K562 (cell line): ENCODE results near the gene HOXB5. TPM values are rescaled to one million over a fixed set of nuclear protein-coding genes. Genes with fewer than 3 reads are reported as not detected.

Experiments used
- FIP1L1 ChIP-seq: fragments of 200-400 bp; formaldehyde crosslinking; IDR thresholded peaks from 2 replicates; pipeline ENCODE4 v1.6.1; 2018; ENCODE audit warnings: mild to moderate bottlenecking, low read depth, low read length; ENCODE audit not compliant: poor library complexity, severe bottlenecking
- FOS ChIP-seq: IDR thresholded peaks from 3 replicates; pipeline ENCODE4 v1.6.1; 2011; ENCODE audit not compliant: insufficient read length; ENCODE audit errors: extremely low read depth
- FOXP1 ChIP-seq: sonication (generic); formaldehyde crosslinking; IDR thresholded peaks from 2 replicates; pipeline ENCODE4 v1.8.0; 2022; ENCODE audit warnings: mild to moderate bottlenecking, missing genetic modification reagents
- POLR2AphosphoS2 ChIP-seq: IDR thresholded peaks from 2 replicates; pipeline ENCODE4 v1.6.1; 2012; ENCODE audit warnings: low read length, improper control_type of control experiment
- SMARCA5 ChIP-seq: fragments of 450-650 bp; IDR thresholded peaks from 2 replicates; pipeline ENCODE4 v1.6.1; 2016
- TAF7 ChIP-seq: fragments of 450-650 bp; IDR thresholded peaks from 2 replicates; pipeline ENCODE4 v1.6.1; 2016; ENCODE audit warnings: missing genetic modification characterization, missing compliant biosample characterization
- TFAM ChIP-seq: fragments of 250-450 bp; sonication (Bioruptor Pico); conservative IDR thresholded peaks from 2 replicates; pipeline ENCODE4 v1.5.0; 2021; ENCODE audit warnings: mild to moderate bottlenecking, moderate library complexity
- YBX1 ChIP-seq: fragments of 450-650 bp; IDR thresholded peaks from 2 replicates; pipeline ENCODE4 v1.7.1; 2016; ENCODE audit warnings: mild to moderate bottlenecking
- ZNF717 ChIP-seq: fragments of 250-450 bp; sonication (Bioruptor Pico); IDR thresholded peaks from 2 replicates; pipeline ENCODE4 v1.5.0; 2021
- polyA plus RNA-seq, 8 experiments: library from polyadenylated mRNA; depleted of rRNA in 4 of 8; stranded (reverse) in 5 of 8; unstranded in 3 of 8; fragments of >200 nt; fragmentation: Nextera tagmentation in 2 of 8; fragmentation: Illumina TruSeq in 1 of 8; extraction: Ambion mirVana in 2 of 8; extraction: Trizol in 1 of 8; gene quantifications; 2 replicates each; pipeline versions ENCODE4 v1.2.1 to v1.2.3, GENCODE V29; 2011 to 2014; ENCODE audit warnings: inconsistent platforms in 1 of 8, missing spikeins in 1 of 8
- total RNA-seq, 7 experiments: library from RNA; depleted of rRNA in 6 of 7; stranded (reverse); fragments of >200 nt in 6 of 7; fragmentation: Illumina TruSeq in 2 of 7; extraction: Trizol in 2 of 7; gene quantifications; 2 replicates each; pipeline versions ENCODE4 v1.2.1 to v1.2.3, GENCODE V29; 2011 to 2021; ENCODE audit warnings: low replicate concordance in 1 of 7
- TF ChIP-seq, protein P1 (sequence below): sonication (generic); formaldehyde crosslinking; IDR thresholded peaks from 2 replicates; pipeline ENCODE4 v1.8.0; 2022; ENCODE audit warnings: missing genetic modification reagents, mild to moderate bottlenecking, moderate library complexity, borderline replicate concordance
- TF ChIP-seq, protein P2 (sequence below): fragments of 450-650 bp; IDR thresholded peaks from 2 replicates; pipeline ENCODE4 v1.6.1; 2016
- TF ChIP-seq, protein P3 (sequence below), 2 experiments: IDR thresholded peaks; 2 replicates each; pipeline ENCODE4 v1.6.1; 2012; ENCODE audit warnings: improper control_type of control experiment in 2 of 2, low read depth in 2 of 2, low read length in 2 of 2, borderline replicate concordance in 1 of 2
- TF ChIP-seq, protein P4 (sequence below): fragments of 450-650 bp; IDR thresholded peaks from 2 replicates; pipeline ENCODE4 v1.6.1; 2018; ENCODE audit warnings: mild to moderate bottlenecking, low read depth; ENCODE audit not compliant: partially characterized antibody
- TF ChIP-seq, protein P5 (sequence below): fragments of 250-450 bp; sonication (Bioruptor Pico); IDR thresholded peaks from 2 replicates; pipeline ENCODE4 v1.8.0; 2021; ENCODE audit warnings: moderate library complexity, mild to moderate bottlenecking, inconsistent platforms
- TF ChIP-seq, protein P6 (sequence below): sonication (generic); formaldehyde crosslinking; IDR thresholded peaks from 2 replicates; pipeline ENCODE4 v1.9.0; 2022; ENCODE audit warnings: mild to moderate bottlenecking, missing genetic modification reagents
- TF ChIP-seq, protein P7 (sequence below): fragments of 450-650 bp; formaldehyde crosslinking; IDR thresholded peaks from 2 replicates; pipeline ENCODE4 v1.4.0; 2020; ENCODE audit warnings: mild to moderate bottlenecking, moderate library complexity

HOXB5 gene
- total and polyA plus RNA-seq, 9 of the 15 experiments (the other 6 are each of a cell fraction or from before 2014, with no cell fraction given) = 0.24 to 2.7 (median 0.65) TPM

DNA sequence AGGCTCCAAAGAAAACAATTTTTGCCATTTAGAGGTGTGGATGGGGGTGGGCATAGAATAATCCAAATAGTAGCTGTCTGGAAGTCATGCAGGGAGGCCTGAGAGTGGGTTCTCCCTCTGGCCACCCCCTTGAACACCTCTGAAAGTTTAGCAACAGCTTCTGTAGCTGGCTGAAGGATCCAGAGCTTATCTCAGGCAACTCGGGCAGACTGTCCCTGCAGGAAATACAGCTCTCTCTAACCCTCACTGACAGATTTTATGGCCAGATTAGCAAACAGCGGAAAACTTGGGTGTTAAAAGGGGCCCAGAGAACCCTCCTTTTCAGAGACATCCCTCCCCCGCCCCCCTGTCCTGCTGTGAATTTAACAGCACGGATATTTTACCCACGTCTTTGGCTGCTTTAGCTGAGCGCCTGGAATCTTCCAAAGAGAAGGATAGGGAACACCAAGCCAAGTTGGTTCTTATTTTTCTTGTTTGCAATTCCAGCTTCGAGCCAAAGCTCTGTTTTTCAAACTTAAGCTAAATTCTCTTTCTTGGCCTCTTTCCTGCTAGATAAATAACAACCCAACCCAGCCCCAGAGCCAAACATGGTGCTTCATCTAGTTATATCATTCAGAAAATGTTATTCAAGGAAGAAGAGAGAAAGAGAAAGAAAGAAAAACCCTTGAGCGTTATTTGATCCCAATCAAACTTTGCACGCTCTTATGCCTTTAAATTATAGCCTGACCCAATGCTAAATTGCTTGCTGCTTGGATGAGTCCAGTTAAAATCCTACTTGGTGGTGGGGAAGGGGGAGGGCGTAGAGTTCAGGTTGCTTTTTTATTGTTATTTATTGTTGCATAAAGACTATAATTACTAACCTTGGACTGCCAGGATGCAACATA lies 46.4 kb downstream of the HOXB5 start (continued):
- TF ChIP-seq SMARCA5 (no peak), ZNF717 (CRISPR knock-in tag) (no peak), TFAM (CRISPR knock-in tag) (no peak), FOXP1 (CRISPR knock-in tag) (no peak), FOS (no peak), POLR2AphosphoS2 (no peak), FIP1L1 (no peak), TAF7 (tag) (no peak), YBX1 (no peak)
- TF ChIP-seq, protein P1, sequence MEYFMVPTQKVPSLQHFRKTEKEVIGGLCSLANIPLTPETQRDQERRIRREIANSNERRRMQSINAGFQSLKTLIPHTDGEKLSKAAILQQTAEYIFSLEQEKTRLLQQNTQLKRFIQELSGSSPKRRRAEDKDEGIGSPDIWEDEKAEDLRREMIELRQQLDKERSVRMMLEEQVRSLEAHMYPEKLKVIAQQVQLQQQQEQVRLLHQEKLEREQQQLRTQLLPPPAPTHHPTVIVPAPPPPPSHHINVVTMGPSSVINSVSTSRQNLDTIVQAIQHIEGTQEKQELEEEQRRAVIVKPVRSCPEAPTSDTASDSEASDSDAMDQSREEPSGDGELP = 0 out of 2 replicates have a peak, but pooled peaks have one; percentile 20
- TF ChIP-seq, protein P2, sequence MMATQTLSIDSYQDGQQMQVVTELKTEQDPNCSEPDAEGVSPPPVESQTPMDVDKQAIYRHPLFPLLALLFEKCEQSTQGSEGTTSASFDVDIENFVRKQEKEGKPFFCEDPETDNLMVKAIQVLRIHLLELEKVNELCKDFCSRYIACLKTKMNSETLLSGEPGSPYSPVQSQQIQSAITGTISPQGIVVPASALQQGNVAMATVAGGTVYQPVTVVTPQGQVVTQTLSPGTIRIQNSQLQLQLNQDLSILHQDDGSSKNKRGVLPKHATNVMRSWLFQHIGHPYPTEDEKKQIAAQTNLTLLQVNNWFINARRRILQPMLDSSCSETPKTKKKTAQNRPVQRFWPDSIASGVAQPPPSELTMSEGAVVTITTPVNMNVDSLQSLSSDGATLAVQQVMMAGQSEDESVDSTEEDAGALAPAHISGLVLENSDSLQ = peak; percentile 13; the same call in 1 of the 2 replicates
- TF ChIP-seq, protein P3, sequence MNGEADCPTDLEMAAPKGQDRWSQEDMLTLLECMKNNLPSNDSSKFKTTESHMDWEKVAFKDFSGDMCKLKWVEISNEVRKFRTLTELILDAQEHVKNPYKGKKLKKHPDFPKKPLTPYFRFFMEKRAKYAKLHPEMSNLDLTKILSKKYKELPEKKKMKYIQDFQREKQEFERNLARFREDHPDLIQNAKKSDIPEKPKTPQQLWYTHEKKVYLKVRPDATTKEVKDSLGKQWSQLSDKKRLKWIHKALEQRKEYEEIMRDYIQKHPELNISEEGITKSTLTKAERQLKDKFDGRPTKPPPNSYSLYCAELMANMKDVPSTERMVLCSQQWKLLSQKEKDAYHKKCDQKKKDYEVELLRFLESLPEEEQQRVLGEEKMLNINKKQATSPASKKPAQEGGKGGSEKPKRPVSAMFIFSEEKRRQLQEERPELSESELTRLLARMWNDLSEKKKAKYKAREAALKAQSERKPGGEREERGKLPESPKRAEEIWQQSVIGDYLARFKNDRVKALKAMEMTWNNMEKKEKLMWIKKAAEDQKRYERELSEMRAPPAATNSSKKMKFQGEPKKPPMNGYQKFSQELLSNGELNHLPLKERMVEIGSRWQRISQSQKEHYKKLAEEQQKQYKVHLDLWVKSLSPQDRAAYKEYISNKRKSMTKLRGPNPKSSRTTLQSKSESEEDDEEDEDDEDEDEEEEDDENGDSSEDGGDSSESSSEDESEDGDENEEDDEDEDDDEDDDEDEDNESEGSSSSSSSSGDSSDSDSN (IDR thresholded peaks at IDR 0.05; ENCODE audit: borderline replicate concordance in 1 of 2, low read depth in 2 of 2, low read length in 2 of 2) = peak in 1 of 2 experiments; percentile 53; a peak in 1 of 4 replicates
- TF ChIP-seq, protein P4, sequence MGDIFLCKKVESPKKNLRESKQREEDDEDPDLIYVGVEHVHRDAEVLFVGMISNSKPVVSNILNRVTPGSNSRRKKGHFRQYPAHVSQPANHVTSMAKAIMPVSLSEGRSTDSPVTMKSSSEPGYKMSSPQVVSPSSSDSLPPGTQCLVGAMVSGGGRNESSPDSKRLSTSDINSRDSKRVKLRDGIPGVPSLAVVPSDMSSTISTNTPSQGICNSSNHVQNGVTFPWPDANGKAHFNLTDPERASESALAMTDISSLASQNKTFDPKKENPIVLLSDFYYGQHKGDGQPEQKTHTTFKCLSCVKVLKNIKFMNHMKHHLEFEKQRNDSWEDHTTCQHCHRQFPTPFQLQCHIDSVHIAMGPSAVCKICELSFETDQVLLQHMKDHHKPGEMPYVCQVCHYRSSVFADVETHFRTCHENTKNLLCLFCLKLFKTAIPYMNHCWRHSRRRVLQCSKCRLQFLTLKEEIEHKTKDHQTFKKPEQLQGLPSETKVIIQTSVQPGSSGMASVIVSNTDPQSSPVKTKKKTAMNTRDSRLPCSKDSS = no peak
- TF ChIP-seq, protein P5, sequence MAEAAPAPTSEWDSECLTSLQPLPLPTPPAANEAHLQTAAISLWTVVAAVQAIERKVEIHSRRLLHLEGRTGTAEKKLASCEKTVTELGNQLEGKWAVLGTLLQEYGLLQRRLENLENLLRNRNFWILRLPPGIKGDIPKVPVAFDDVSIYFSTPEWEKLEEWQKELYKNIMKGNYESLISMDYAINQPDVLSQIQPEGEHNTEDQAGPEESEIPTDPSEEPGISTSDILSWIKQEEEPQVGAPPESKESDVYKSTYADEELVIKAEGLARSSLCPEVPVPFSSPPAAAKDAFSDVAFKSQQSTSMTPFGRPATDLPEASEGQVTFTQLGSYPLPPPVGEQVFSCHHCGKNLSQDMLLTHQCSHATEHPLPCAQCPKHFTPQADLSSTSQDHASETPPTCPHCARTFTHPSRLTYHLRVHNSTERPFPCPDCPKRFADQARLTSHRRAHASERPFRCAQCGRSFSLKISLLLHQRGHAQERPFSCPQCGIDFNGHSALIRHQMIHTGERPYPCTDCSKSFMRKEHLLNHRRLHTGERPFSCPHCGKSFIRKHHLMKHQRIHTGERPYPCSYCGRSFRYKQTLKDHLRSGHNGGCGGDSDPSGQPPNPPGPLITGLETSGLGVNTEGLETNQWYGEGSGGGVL (CRISPR knock-in tag) = no peak
- TF ChIP-seq, protein P6, sequence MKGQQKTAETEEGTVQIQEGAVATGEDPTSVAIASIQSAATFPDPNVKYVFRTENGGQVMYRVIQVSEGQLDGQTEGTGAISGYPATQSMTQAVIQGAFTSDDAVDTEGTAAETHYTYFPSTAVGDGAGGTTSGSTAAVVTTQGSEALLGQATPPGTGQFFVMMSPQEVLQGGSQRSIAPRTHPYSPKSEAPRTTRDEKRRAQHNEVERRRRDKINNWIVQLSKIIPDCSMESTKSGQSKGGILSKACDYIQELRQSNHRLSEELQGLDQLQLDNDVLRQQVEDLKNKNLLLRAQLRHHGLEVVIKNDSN (CRISPR knock-in tag) = no peak
- TF ChIP-seq, protein P7, sequence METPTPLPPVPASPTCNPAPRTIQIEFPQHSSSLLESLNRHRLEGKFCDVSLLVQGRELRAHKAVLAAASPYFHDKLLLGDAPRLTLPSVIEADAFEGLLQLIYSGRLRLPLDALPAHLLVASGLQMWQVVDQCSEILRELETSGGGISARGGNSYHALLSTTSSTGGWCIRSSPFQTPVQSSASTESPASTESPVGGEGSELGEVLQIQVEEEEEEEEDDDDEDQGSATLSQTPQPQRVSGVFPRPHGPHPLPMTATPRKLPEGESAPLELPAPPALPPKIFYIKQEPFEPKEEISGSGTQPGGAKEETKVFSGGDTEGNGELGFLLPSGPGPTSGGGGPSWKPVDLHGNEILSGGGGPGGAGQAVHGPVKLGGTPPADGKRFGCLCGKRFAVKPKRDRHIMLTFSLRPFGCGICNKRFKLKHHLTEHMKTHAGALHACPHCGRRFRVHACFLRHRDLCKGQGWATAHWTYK (CRISPR knock-in tag) = 0 out of 2 replicates have a peak, but pooled peaks have one; percentile 6
